Measurements from ENCODE around the gene PTPRK.

GRCh38 chr6:127971945-127972391 is 548.4 kb downstream of the PTPRK start:
- TF ChIP-seq CTCF (conservative IDR thresholded peaks at IDR 0.05) = no peak
- no peak for TF ChIP-seq ZFX (IDR thresholded peaks at IDR 0.05)
